Chondrocyte (in vitro differentiated cells): ENCODE measurements around the gene PGLYRP3. TPM values are rescaled to one million over a fixed set of nuclear protein-coding genes. Genes with fewer than 3 reads are reported as not detected.

Experiments used
- DNase-seq: peaks from one replicate; pipeline ENCODE4 v3.0.0; 2021; ENCODE audit warnings: mixed read lengths, low spot score
- H3K27ac Mint-ChIP-seq: one replicate; pipeline ENCODE4 v1.8.0; 2021; ENCODE audit warnings: mild to moderate bottlenecking, moderate library complexity, mixed read lengths; ENCODE audit not compliant: unreplicated experiment
- H3K27me3 Mint-ChIP-seq: 2 replicates; pipeline ENCODE4 v1.8.0; 2021; ENCODE audit warnings: low read depth, mixed read lengths
- H3K36me3 Mint-ChIP-seq: 2 replicates; pipeline ENCODE4 v1.8.0; 2021; ENCODE audit warnings: low read depth, mixed read lengths
- H3K4me1 Mint-ChIP-seq: 2 replicates; pipeline ENCODE4 v1.8.0; 2021; ENCODE audit warnings: low read depth, mild to moderate bottlenecking, mixed read lengths
- H3K4me3 Mint-ChIP-seq: one replicate; pipeline ENCODE4 v1.8.0; 2021; ENCODE audit warnings: mild to moderate bottlenecking, moderate library complexity, mixed read lengths; ENCODE audit not compliant: unreplicated experiment
- H3K9me3 Mint-ChIP-seq: 2 replicates; pipeline ENCODE4 v1.8.0; 2021; ENCODE audit warnings: low read depth, mixed read lengths
- CTCF ChIP-seq: fragments of 200-600 bp; sonication (generic); IDR thresholded peaks from 2 replicates; pipeline ENCODE4 v1.5.0; 2021; ENCODE audit warnings: antibody characterized with exemption, mild to moderate bottlenecking, moderate library complexity
- long read RNA-seq: library from polyadenylated mRNA; stranded (forward); transcript quantifications from one replicate; pipeline ENCODE4 v2.0.0, GENCODE V29; 2021
- total RNA-seq: library from RNA; stranded (reverse); gene quantifications from 3 replicates; pipeline ENCODE4 v1.2.1, GENCODE V29; 2021

Gene PGLYRP3
- not detected in 3 replicates for total RNA-seq
- long read RNA-seq, result 0 reads

GRCh38 chr1:153312570-153313186, at the start of gene PGLYRP3:
TSS of gene PGLYRP3 (minus strand) at chr1:153312952. CDS start at chr1:153310665, 2,287 bp downstream.
- Mint-ChIP-seq H3K27ac (no peak within 1 kb of the TSS), H3K9me3 (peaks cover 8% of the 10 kb centered on the region), H3K36me3 (no peaks in the 10 kb centered on the region), H3K27me3 (peaks cover 4% of the 10 kb centered on the region), H3K4me1 (no peaks in the 10 kb centered on the region), H3K4me3 (no peak within 1 kb of the TSS)
- no peak for TF ChIP-seq CTCF
- DNase-seq, result no peak

- Mint-ChIP-seq H3K9me3 (no peaks in the 10 kb centered on the region), H3K27me3 (peaks cover 53% of the 10 kb centered on the region), H3K4me3 (no peak overlapping the region), H3K36me3 (no peaks in the 10 kb centered on the region), H3K4me1 (no peaks in the 10 kb centered on the region), H3K27ac (no peak overlapping the region)
- TF ChIP-seq CTCF, result no peak
- DNase-seq, result no peak
These were observed 49.5 kb upstream of the PGLYRP3 start for GRCh38 chr1:153362187-153362775.

- Mint-ChIP-seq H3K9me3 (no peaks in the 10 kb centered on the region), H3K4me1 (no peaks in the 10 kb centered on the region), H3K36me3 (no peaks in the 10 kb centered on the region), H3K4me3 (no peak overlapping the region), H3K27me3 (peaks cover 58% of the 10 kb centered on the region), H3K27ac (no peak overlapping the region)
- no peak for TF ChIP-seq CTCF
- DNase-seq, result no peak
These were observed 48.8 kb upstream of the PGLYRP3 start for GRCh38 chr1:153361480-153362109.

- peaks cover 60% of the 10 kb centered on the region for H3K27me3 Mint-ChIP-seq
- no peaks in the 10 kb centered on the region for H3K4me1 Mint-ChIP-seq
- no peaks in the 10 kb centered on the region for H3K9me3 Mint-ChIP-seq
- no peaks in the 10 kb centered on the region for H3K36me3 Mint-ChIP-seq
- no peak overlapping the region for H3K4me3 Mint-ChIP-seq
- no peak for DNase-seq
- H3K27ac Mint-ChIP-seq, result no peak overlapping the region
- TF ChIP-seq CTCF, result no peak
These were observed 48.1 kb upstream of the PGLYRP3 start for GRCh38 chr1:153360592-153361479.

GRCh38 chr1:153360190-153360589, 47.4 kb upstream of the PGLYRP3 start:
- no peaks in the 10 kb centered on the region for H3K36me3 Mint-ChIP-seq
- H3K27me3 Mint-ChIP-seq, result peaks cover 55% of the 10 kb centered on the region
- DNase-seq, result no peak
- no peaks in the 10 kb centered on the region for H3K9me3 Mint-ChIP-seq
- no peak for TF ChIP-seq CTCF
- no peaks in the 10 kb centered on the region for H3K4me1 Mint-ChIP-seq
- no peak overlapping the region for H3K4me3 Mint-ChIP-seq
- no peak overlapping the region for H3K27ac Mint-ChIP-seq
